Activated B cell treated with CpG ODN at 0.5 μM for 24 hours (primary cell): ENCODE results near the gene PRRG4. TPM values are rescaled to one million over a fixed set of nuclear protein-coding genes. Genes with fewer than 3 reads are reported as not detected.

Experiments
- ATAC-seq: fragments of 200-7000 bp; cut with Tn5 transposase; one replicate; pipeline ENCODE4 v1.10.0; 2021; ENCODE audit warnings: low read depth, mild to moderate bottlenecking, moderate library complexity
- CTCF ChIA-PET: fragments of 350-600 bp; sonication (Branson Sonifier 250); formaldehyde crosslinking; loops from one replicate; lab custom pipeline; 2021; ENCODE audit warnings: antibody characterized with exemption; lab: Charles Lee
- POLR2A ChIA-PET: fragments of 350-600 bp; sonication (Branson Sonifier 250); formaldehyde crosslinking; loops from one replicate; lab custom pipeline; 2021; ENCODE audit warnings: antibody characterized with exemption; lab: Charles Lee
- DNase-seq: peaks from one replicate; pipeline ENCODE4 v3.0.0; 2022
- H3K27ac Mint-ChIP-seq: one replicate; pipeline ENCODE4 v1.8.0; 2020; ENCODE audit warnings: mixed read lengths
- H3K27me3 Mint-ChIP-seq: one replicate; pipeline ENCODE4 v1.8.0; 2021; ENCODE audit warnings: mixed read lengths
- H3K36me3 Mint-ChIP-seq: one replicate; pipeline ENCODE4 v1.8.0; 2021; ENCODE audit warnings: low read depth, mixed read lengths
- H3K4me1 Mint-ChIP-seq: one replicate; pipeline ENCODE4 v1.8.0; 2021; ENCODE audit warnings: mixed read lengths
- H3K4me3 Mint-ChIP-seq: one replicate; pipeline ENCODE4 v1.8.0; 2020; ENCODE audit warnings: mild to moderate bottlenecking, mixed read lengths
- H3K9me3 Mint-ChIP-seq: one replicate; pipeline ENCODE4 v1.8.0; 2020; ENCODE audit warnings: mixed read lengths
- CTCF ChIP-seq: fragments of 200-600 bp; IDR thresholded peaks from one replicate; pipeline ENCODE4 v1.8.0; 2022; ENCODE audit warnings: antibody characterized with exemption, mild to moderate bottlenecking
- intact Hi-C: fragments of 100-400 bp; cut with micrococcal nuclease; formaldehyde crosslinking; loops from one replicate; pipeline ENCODE4 v1.15.1; 2024
- total RNA-seq: library from RNA; stranded (reverse); gene quantifications from 2 replicates; pipeline ENCODE4 v1.2.3, GENCODE V29; 2022

The PRRG4 gene
- total RNA-seq, 1 donor from 2014 or later, result 0.33 TPM

- no peaks in the 10 kb centered on the region for H3K27me3 Mint-ChIP-seq
- DNase-seq (no peak), ATAC-seq (no peak)
- ChIA-PET POLR2A (no interaction called here), CTCF (no interaction called here)
- peaks cover 3% of the 10 kb centered on the region for H3K9me3 Mint-ChIP-seq
- TF ChIP-seq CTCF, result no peak
- no peak overlapping the region for H3K27ac Mint-ChIP-seq
- H3K36me3 Mint-ChIP-seq, result no peaks in the 10 kb centered on the region
- H3K4me3 Mint-ChIP-seq, result no peak overlapping the region
- peaks cover 3% of the 10 kb centered on the region for H3K4me1 Mint-ChIP-seq
- intact Hi-C loops, result no loop called here
Observed at GRCh38 chr11:32847511-32847910, 17.8 kb downstream of the PRRG4 start.

GRCh38 chr11:32849761-32850160, 20.0 kb downstream of the PRRG4 start:
- intact Hi-C loops, result no loop called here
- H3K4me3 Mint-ChIP-seq, result no peak overlapping the region
- TF ChIP-seq CTCF, result no peak

DNA sequence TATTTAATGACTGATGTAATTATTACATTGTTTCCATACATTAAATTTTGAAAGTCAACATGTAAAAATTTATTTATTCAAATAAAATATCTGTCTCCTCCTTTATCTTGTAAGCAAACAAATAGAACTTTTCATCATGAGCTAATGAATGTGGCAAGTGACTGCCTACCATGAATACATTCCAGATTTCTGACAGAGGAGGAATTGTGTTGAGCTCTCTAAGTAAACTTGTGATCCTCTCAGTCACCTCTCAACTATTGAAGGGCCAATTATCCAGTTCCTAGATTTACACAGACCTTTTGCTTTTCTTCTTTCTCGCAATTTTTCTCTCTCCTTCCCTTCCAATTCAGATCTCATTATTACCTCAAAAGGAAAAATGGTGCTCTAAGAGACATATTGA, 21.5 kb downstream of the PRRG4 start:
- ATAC-seq (no peak), DNase-seq (no peak)
- no peak overlapping the region for H3K4me3 Mint-ChIP-seq
- no peaks in the 10 kb centered on the region for H3K36me3 Mint-ChIP-seq
- peaks cover 3% of the 10 kb centered on the region for H3K4me1 Mint-ChIP-seq
- peaks cover 3% of the 10 kb centered on the region for H3K9me3 Mint-ChIP-seq
- no peak overlapping the region for H3K27ac Mint-ChIP-seq
- TF ChIP-seq CTCF, result no peak
- ChIA-PET CTCF (no interaction called here), POLR2A (no interaction called here)
- intact Hi-C loops, result no loop called here
- no peaks in the 10 kb centered on the region for H3K27me3 Mint-ChIP-seq

More at GRCh38 chr11:32849761-32850160, 20.0 kb downstream of the PRRG4 start:
- ATAC-seq, result no peak
- peaks cover 3% of the 10 kb centered on the region for H3K9me3 Mint-ChIP-seq
- no peak for DNase-seq
- POLR2A ChIA-PET, result no interaction called here
- peaks cover 3% of the 10 kb centered on the region for H3K4me1 Mint-ChIP-seq
- CTCF ChIA-PET, result no interaction called here
- H3K27ac Mint-ChIP-seq, result no peak overlapping the region
- no peaks in the 10 kb centered on the region for H3K27me3 Mint-ChIP-seq
- no peaks in the 10 kb centered on the region for H3K36me3 Mint-ChIP-seq

GRCh38 chr11:32852207-32852606, 22.5 kb downstream of the PRRG4 start:
- POLR2A ChIA-PET, result no interaction called here
- no peak for ATAC-seq

GRCh38 chr11:32855601-32856000, 25.9 kb downstream of the PRRG4 start:
- no peaks in the 10 kb centered on the region for H3K27me3 Mint-ChIP-seq
- DNase-seq (no peak), ATAC-seq (no peak)
- intact Hi-C loops, result no loop called here
- H3K4me1 Mint-ChIP-seq, result no peaks in the 10 kb centered on the region
- no peak overlapping the region for H3K27ac Mint-ChIP-seq
- H3K9me3 Mint-ChIP-seq, result no peaks in the 10 kb centered on the region
- no peak for TF ChIP-seq CTCF
- H3K36me3 Mint-ChIP-seq, result no peaks in the 10 kb centered on the region
- ChIA-PET CTCF (no interaction called here), POLR2A (no interaction called here)
- no peak overlapping the region for H3K4me3 Mint-ChIP-seq

More at GRCh38 chr11:32852207-32852606, 22.5 kb downstream of the PRRG4 start:
- Mint-ChIP-seq H3K4me1 (peaks cover 3% of the 10 kb centered on the region), H3K36me3 (no peaks in the 10 kb centered on the region), H3K9me3 (peaks cover 3% of the 10 kb centered on the region), H3K27me3 (no peaks in the 10 kb centered on the region), H3K27ac (no peak overlapping the region), H3K4me3 (no peak overlapping the region)
- intact Hi-C loops, result no loop called here
- CTCF ChIA-PET, result no interaction called here
- no peak for DNase-seq
- TF ChIP-seq CTCF, result no peak
